HG03342 (cell line): ENCODE results near the gene GCNT1.
"Not testable (repeated sequence)": the region's sequence is repeated elsewhere in the genome, so short reads cannot be mapped to it uniquely, and the experiment has no call there.

ENCODE experiments used
- ATAC-seq: cut with Tn5 transposase; IDR thresholded peaks from one replicate; pipeline ENCODE4 v1.9.1; 2021; ENCODE audit warnings: mild to moderate bottlenecking, moderate library complexity; ENCODE audit not compliant: unreplicated experiment

GCNT1 gene

DNA sequence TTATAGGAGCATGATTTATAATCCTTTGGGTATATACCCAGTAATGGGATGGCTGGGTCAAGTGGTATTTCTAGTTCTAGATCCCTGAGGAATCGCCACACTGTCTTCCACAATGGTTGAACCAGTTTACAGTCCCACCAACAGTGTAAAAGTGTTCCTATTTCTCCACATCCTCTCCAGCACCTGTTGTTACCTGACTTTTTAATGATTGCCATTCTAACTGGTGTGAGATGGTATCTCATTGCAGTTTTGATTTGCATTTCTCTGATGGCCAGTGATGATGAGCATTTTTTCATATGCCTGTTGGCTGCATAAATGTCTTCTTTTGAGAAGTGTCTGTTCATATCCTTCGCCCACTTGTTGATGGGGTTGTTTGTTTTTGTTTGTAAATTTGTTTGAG is 20.4 kb downstream of the GCNT1 start:
- not testable (repeated sequence) for ATAC-seq

DNA sequence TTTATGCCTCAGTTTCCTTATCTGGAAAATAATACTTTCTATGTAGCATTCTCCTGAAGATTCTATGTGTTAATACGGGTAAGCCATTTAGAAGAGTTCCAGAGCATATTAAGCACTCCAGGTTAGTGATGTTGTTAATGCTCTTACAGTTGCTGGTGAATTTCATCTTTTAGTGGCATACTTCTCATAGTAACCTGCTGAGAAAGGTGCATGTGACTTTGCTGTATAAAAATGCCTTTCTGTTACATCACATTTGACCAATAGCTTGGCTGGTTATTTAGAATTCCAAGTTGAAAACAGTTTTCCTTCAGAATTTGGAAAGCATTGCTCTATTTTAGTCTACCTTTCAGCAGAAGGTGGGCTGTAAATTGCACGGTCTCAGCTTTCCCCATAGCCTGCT is 27.2 kb downstream of the GCNT1 start:
- ATAC-seq, result no peak

DNA sequence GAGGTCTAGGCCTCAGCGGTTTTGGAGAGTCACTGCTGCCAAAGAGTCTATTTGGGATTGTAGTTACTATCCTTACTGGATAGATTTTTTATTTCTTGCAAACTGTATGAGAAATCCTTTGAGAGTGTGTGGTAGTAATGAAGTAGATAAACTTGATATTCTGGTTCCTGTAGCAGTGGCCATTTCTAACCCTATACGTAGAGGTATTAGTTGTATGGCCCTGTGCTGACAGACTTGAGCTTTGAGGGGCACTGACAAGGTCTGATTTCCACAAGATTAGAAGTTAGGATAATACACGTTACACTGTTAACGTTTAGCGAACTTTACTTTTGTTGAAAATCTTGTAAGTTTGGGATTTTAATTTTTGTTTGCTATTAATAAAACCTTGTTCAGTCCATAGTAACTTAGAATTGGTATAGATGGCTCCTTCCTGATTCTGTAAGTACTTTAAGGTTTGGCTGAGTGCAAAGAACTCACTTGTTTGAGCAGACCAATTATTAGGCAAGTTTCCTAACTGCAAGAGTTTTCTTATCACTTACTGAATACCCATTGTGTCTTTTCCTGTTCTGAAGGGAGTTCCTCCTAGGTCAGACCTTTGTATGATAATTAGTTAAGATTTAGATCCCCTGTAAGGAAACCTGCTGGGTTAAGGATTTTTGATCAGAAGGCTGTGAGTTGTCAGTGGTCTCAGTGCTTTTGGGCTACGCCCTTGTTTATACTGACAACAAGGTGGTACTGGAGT is 31.4 kb downstream of the GCNT1 start:
- no peak for ATAC-seq

DNA sequence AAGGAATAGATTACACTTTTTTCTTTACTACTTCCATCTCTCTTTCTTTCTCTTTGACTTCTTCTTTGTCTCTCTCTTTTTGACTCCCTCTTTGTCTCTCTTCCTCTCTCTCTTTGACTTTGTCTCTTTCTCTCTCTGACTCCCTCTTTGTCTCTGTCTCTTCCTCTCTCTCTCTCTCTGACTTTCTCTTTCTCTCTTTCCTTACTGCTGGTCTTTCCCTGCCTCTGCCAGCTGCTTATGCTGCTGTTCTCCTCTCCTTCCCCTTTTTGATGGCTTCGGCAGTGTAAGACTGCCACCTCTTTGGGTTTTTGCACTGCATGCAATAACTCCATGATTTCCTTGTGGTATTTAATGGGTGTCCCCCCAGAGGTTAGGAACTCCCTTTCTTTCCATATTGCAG is 32.1 kb downstream of the GCNT1 start:
- not testable (repeated sequence) for ATAC-seq

DNA sequence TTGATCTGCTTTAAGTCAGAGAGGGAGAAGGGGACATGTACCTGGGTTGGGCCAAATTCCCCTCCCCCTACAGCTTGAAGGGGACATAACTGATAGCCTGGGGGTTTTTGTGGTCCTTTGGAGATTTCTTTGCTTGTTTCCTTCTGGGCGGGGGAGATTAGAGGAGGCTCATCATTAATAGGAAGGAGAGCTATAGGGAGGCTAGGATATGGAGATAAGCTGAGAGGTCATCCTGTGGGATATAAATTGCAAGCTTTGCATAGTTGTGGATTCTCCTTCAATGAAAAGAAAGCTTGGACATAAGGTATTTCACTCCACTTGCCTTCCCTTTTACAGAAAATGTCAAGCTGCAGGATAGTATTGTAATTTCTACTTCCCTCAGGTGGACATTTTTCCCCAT is 34.5 kb downstream of the GCNT1 start:
- not testable (repeated sequence) for ATAC-seq

DNA sequence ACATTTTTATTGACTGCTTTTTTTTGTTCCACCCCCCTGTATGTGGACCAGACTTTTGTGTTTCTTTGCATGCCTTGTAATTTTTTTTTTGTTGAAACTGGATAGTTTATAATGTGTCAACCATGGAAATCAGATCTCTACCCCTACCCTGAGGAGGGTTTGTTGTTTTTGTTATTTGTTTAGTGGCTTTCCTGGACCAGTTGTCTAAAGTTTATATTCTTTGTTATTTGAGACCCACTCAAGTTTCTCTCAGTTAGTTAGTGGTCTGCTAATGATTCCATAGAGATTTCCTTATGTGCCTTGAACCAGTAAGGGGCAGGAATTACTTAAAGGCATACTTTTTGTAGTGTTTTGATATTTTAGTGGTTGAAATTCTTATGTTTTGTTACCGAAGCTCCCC is 41.1 kb downstream of the GCNT1 start:
- no peak for ATAC-seq

DNA sequence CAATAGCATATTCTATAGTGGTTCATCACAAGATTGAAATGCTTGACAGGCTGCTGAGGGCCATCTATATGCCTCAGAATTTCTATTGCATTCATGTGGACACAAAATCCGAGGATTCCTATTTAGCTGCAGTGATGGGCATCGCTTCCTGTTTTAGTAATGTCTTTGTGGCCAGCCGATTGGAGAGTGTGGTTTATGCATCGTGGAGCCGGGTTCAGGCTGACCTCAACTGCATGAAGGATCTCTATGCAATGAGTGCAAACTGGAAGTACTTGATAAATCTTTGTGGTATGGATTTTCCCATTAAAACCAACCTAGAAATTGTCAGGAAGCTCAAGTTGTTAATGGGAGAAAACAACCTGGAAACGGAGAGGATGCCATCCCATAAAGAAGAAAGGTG is 43.8 kb downstream of the GCNT1 start:
- ATAC-seq, result no peak

DNA sequence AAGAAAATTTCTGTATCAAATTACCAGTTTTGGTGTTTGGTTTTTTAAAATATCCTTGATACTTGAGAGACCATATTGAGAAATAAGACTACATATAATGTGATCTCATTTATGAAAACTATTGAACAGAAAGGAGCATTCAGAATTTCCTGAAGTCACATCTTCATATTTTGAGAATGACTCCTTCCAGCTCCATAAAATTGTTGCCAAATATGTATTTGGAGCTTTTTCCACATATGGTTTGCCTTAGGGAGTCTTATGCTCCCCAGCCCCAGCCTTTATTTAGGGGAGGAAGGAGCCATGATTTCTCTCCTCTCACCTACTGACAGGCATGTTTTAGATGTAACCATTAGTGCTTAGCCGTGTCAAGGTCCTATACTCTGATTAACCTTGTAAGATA is 51.1 kb downstream of the GCNT1 start:
- ATAC-seq, result no peak

DNA sequence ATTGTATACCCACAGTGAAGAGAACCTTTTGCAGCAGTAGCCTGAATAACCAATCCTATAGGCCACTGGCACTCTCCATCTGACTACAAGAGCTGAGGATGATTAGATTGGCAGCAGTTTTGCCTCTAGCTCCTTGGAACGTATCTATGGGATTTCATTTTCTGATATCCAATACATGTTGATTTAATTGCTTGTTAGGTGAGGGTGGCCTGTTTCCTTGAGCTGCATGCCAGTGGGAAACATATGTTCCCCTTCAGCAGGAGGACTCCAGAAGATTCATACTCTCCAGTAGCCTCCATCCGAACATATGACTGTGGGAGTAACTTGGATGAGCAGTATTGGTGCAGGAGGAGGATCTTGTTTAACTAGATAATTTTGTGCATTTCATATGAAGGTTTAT is 51.5 kb downstream of the GCNT1 start:
- ATAC-seq, result no peak

DNA sequence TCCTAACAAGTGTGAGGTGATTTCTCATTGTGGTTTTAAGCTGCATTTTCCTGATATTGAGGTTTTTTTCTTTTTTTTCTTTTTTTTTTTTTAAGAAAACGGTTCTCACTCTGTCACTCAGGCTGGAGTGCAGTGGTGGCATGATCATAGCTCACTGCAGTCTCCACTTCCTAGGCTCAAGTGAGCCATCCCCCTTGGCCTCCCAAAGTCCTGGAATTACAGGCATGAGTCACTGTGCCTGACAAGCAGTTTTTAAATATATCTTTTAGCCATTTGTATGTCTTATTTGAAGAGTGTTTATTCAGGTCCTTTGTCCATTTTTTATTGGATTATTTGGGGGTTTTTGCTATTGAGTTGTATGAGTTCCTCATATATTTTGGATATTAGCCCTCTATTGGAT is 53.8 kb downstream of the GCNT1 start:
- ATAC-seq, result no peak

DNA sequence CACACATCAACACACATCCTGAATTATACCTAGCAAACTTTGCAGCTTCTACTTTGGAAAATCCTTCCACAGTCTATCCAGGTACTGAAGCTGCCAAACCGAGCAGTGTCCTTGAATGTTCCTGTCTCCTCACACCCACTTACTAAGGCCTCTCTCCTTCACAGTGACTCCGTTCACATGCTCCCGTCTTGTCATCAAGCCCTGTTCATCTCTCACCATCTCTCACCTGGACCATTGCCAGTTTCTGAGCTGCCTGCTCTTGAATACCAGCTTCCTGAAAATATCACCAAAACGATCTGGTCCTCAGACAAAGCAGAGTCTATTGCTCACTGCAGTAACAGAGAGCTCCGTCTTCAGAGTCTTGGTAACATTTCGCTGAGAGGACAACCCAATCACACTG is 57.4 kb downstream of the GCNT1 start:
- ATAC-seq, result no peak

DNA sequence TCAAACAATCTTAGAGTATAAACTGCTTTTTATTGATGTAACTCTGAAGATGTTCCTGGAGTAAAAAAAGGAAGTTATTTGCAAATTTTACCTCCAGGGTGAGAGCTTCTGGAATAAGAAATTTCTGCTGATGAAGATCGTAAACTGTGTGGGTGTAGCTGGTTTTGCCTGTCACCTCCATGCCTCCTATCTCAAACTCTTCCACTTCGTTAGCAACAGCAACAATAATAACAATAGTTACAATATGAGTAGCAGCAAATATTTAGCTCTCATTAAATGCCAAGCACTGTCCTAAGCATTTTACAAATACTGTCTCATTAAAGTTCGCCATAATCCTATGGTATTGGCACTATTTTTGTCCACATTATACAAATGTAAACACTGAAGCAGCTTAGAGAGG is 57.9 kb downstream of the GCNT1 start:
- ATAC-seq, result no peak

DNA sequence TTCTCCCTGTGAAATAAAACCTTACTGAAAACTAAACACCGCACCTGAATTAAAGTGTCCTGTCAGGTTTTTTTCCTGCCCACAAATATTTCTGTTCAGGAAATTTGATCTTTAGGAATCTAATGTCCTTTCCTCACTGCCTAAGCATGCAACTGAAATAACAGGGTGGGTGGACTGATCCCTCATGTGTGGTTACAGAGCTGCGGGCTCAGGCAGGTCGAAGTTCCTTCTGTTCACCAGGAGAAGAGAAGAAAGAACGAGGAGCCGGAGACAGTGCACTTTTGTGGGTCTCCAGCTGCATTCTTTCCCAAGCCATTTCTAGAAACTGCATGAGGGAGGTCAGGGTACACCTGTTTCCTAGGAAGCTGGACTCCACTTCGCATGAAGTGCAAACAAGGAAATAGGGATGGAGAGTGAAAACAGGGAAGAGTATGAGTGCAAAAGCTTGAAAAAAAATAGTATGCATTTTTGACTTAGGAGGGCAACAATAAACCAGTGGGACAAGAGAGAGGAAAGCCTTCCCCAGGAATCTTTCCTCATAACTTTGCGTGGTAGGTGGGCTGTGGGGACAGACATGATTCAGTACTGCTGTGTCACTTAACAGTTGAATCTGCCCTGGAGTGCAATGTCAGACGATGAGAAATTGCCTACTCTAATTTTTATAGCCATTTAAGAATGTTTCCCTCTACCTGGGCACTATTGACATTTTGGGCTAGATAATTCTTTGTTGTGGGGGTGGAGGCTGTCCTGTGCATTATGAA is 60.3 kb downstream of the GCNT1 start:
- no peak for ATAC-seq

DNA sequence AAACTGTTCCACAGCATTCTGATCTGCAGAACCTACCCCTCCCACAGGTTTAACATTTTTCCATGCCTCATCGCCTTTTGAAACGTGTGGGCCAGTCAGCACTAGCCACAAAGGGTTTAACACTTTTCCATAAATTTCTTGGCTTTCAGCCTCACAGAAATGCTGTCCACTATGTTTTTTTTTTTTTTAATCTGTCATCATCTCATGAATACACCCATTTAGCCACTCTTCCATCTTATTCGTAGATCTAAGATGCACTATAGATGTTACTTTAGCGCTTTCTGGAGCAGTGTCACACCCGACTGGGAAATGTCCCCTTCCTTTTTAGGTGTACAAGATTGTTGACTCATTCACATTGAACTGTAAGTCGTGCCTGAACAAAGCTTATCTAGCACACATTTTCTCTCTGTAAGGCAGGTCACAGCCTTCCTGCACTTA is 62.3 kb downstream of the GCNT1 start:
- ATAC-seq, result no peak

DNA sequence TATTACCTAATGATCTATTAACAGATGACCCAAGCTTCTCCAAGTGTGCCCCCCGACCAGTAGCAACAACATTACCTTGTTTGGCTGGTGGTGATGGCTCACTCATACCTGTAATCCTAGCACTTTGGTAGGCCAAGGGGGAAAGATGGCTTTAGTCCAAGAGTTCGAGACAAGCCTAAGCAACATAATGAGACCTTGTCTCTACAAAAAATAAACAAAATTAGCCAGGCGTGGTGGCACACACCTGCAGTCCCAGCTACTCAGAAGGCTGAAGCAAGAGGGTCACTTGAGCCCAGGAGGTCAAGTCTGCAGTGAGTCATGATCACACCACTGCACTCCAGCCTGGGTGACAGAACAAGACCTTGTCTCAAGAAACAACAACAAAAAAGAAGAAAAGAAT is 62.9 kb downstream of the GCNT1 start:
- no peak for ATAC-seq

DNA sequence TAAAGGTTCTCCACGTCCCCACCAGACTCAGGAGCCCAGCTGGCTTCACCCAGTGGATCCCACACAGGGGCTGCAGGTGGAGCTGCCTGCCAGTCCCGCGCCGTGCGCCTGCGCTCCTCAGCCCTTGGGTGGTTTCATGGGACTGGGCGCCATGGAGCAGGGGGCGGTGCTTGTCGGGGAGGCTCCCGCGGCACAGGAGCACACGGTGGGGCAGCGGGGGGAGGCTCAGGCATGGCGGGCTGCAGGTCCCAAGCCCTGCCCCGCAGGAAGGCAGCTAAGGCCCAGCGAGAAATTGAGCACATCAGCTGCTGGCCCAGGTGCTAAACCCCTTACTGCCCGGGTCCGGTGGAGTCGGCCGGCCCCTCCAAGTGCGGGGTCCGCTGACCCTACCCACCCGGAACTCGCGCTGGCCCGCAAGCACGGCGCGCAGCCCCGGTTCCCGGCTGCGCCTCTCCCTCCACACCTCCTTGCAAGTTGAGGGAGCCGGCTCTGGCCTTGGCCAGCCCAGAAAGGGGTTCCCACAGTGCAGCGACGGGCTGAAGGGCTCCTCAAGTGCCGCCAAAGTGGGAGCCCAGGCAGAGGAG is 64.7 kb downstream of the GCNT1 start:
- not testable (repeated sequence) for ATAC-seq

DNA sequence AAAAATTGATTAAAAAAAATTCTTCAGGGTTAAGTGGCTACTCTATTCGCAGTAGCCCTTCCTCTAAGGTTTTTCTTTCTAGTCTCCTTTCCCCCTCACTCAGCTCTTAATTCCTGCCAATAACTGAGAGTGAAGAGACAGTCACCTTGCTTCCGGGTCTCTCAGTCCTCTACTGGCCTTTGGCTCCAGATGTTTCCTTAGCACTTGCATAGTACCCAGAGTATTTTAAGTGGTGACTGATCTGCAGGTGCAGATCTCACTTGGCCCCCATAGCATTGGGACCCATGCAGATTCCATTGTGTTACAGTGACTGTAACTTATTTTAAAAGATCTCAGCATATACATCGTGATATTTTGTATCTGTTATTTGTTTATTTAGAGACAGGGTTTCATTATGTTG is 66.2 kb downstream of the GCNT1 start:
- ATAC-seq, result no peak

DNA sequence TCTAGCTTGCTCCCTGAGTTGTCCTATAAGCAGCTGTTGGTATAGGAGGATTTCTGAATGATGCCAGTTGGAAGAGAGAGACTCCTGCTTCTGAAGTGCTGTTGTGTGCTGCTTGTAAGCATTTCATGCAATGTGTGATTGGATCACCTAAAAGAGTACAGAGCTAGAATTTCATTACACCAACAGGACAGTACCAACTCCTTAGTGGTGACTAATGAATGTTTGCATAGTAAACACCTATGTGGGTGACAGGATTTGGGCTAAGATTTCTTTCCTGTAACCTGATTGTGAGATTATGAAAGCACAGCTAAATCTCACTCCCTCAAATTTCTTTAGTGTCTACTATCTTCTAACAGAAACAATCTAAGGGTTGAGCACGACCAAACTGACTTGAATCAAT is 67.0 kb downstream of the GCNT1 start:
- ATAC-seq, result no peak

DNA sequence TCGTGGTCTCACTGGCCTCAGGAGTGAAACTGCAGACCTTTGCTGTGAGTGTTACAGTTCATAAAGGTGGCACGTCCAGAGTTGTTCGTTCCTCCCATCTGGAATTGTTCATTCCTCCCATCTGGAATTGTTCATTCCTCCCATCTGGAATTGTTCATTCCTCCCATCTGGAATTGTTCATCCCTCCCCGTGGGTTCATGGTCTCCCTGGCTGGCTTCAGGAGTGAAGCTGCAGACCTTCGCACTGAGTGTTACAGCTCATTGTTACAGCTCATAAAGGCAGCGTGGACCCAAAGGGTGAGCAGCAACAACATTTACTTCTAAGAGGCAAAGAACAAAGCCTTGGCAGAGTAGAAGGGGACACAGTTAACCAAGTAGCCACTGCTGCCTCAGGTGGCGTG is 69.1 kb downstream of the GCNT1 start:
- no peak for ATAC-seq

DNA sequence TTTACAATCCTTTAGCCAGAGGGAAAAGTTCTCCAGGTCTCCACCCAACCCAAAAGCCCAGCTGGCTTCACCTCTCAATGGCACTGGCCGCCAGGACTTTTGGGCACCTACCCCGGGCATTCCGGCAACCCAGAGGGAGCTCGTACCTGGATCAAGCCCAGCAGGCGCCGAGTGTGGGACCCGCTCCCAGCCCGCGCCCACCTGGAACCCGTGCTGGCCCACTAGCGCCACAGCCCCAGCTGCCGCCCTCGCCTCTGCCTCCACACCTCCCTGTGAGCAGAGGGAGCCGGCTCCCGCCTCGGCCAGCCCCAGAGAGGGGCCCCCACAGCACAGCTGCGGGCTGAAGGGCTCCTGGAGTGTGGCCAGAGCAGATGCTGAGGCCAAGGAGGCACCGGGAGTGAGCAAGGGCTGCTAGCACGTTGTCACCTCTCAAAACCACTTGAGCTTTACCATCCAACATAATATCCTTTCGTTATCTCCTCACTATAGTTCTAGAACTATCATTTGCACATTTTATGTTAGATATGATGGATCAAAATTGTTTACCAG is 69.7 kb downstream of the GCNT1 start:
- no peak for ATAC-seq

DNA sequence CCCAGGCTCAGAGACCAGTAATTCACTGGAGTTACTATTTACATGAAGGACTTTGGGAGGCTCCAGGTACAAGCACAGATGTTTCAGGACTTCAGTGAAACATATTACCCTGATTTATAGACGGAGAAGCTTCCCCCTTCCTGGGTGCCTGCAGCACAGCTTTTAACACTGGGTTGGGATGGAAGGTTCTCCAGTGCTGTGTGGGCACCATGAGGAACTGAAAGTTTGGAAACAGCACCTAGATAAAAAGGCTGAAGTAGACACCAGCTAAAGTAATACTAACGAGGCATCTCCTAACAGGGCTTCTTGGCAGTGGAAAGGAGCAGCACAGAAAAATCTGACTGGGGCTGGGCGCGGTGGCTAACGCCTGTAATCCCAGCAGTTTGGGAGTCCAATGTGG is 70.7 kb downstream of the GCNT1 start:
- no peak for ATAC-seq
